Uterus (tissue), 4 donors: ENCODE data around the gene HOXB5. TPM values are rescaled to one million over a fixed set of nuclear protein-coding genes. Genes with fewer than 3 reads are reported as not detected.

Experiments
- DNase-seq, 2 donors: peaks; one replicate each; pipeline ENCODE4 v3.0.0-alpha.2; 2019 to 2020
- H3K27ac ChIP-seq, 2 donors: fragments of 200-600 bp; sonication (generic); 1 replicate in 1 of 2; 2 replicates in 1 of 2; pipeline ENCODE4 v1.5.1; 2016 to 2018
- H3K27me3 ChIP-seq, 2 donors: fragments of 200-600 bp; sonication (generic); one replicate each; pipeline ENCODE4 v1.5.1; 2018 to 2019; ENCODE audit warnings: control low read depth in 1 of 2
- H3K36me3 ChIP-seq, 2 donors: fragments of 200-600 bp; sonication (generic); one replicate each; pipeline ENCODE4 v1.5.1; 2019; ENCODE audit warnings: control low read depth in 1 of 2
- H3K4me1 ChIP-seq, 2 donors: fragments of 200-600 bp; sonication (generic); one replicate each; pipeline ENCODE4 v1.5.1; 2018 to 2019; ENCODE audit warnings: control low read depth in 1 of 2
- H3K4me3 ChIP-seq, 2 donors: fragments of 200-600 bp; sonication (generic); 1 replicate in 1 of 2; 2 replicates in 1 of 2; pipeline ENCODE4 v1.5.1; 2018 to 2019; ENCODE audit warnings: mild to moderate bottlenecking in 1 of 2
- H3K9me3 ChIP-seq, 2 donors: fragments of 200-600 bp; sonication (generic); one replicate each; pipeline ENCODE4 v1.5.1; 2019; ENCODE audit warnings: control low read depth in 1 of 2
- CTCF ChIP-seq, 4 experiments: fragments of 200-600 bp in 2 of 4; fragments of 450-650 bp in 2 of 4; sonication (generic) in 2 of 4; IDR thresholded peaks; one replicate each; pipeline ENCODE4 v1.5.1; 2016 to 2019; ENCODE audit warnings: antibody characterized with exemption in 4 of 4, mild to moderate bottlenecking in 2 of 4, moderate library complexity in 1 of 4
- POLR2A ChIP-seq, 2 donors: fragments of 450-650 bp; IDR thresholded peaks; one replicate each; pipeline ENCODE4 v1.6.1; 2016; ENCODE audit warnings: antibody characterized with exemption in 2 of 2, mild to moderate bottlenecking in 1 of 2, moderate library complexity in 1 of 2
- intact Hi-C: fragments of 100-400 bp; cut with DNase I; formaldehyde crosslinking; loops from one replicate; pipeline ENCODE4 v1.15.1; 2023; ENCODE audit warnings: low total_unique reads
- microRNA counts, 2 donors: library from miRNA; unstranded; fragments of <30 nt; microRNA quantifications; one replicate each; lab custom pipeline; 2016 to 2017
- microRNA-seq: library from miRNA; unstranded; fragments of <30 nt; microRNA quantifications from one replicate; pipeline ENCODE4, GENCODE V29; 2016; ENCODE audit warnings: borderline microRNAs expressed, borderline replicate concordance
- small RNA-seq: library from RNA; depleted of rRNA; stranded (forward); fragments of <200 nt; gene quantifications from one replicate; pipeline ENCODE3, GENCODE V24; 2016
- total RNA-seq, 4 donors: library from RNA; depleted of rRNA in 3 of 4; stranded (reverse); fragments of >200 nt in 3 of 4; gene quantifications; one replicate each; pipeline versions ENCODE4 v1.1.0 to v1.2.4, GENCODE V29; 2014 to 2023
- donor health status: DM: yes; HTN: yes; CAD: no.

The HOXB5 gene
- total RNA-seq, 4 donors from 2014 or later: 0.55 to 2.5 (median 0.59) TPM; not detected in 1

GRCh38 chr17:48542114-48542656, 51.4 kb downstream of the HOXB5 start:
- Histone ChIP-seq H3K9me3 (no peaks in the 10 kb centered on the region), H3K4me1 (peaks cover 10 to 12% of the 10 kb centered on the region in 2 donors), H3K4me3 (peak overlapping the region; percentile 55 to 64), H3K27me3 (no peaks in the 10 kb centered on the region), H3K36me3 (no peaks in the 10 kb centered on the region), H3K27ac (peak overlapping the region; percentile 93 to 97)
- TF ChIP-seq CTCF (IDR thresholded peaks at IDR 0.05) (no peak), POLR2A (IDR thresholded peaks at IDR 0.05) (no peak)
- peak in 1 of 2 donors; percentile 32 for DNase-seq
- intact Hi-C loops: no loop called here

DNA sequence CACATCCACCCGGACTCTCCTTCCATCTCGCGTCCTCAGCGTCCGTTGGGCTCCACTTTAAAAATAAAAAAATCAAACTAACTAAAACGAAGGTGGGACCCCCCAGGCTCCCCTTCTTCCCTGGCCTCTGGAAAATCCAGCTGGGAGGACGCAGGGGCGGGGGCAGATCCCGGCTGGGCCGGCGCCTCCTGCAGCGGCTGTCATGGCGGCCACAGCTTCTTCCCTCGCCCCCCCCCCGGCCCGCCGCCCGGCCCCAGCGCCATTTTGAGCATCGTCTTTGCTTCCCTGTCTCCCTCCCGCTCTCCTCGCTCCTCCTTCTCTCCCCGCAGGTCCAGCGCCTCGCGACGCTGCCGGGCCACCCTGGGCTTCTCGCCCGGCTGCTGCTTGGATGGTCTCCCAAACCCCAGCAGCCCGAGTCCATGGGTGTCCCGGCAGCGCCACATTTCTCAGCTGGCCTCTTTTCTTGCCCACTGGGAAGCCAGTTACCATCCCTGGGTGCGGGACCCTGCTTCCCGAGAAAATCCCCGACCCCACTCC, 51.9 kb downstream of the HOXB5 start:
- Histone ChIP-seq H3K27me3 (no peaks in the 10 kb centered on the region), H3K9me3 (no peaks in the 10 kb centered on the region), H3K27ac (peak overlapping the region; percentile 93 to 97), H3K36me3 (no peaks in the 10 kb centered on the region), H3K4me3 (peak overlapping the region; percentile 55 to 64), H3K4me1 (peaks cover 10 to 12% of the 10 kb centered on the region in 2 donors)
- TF ChIP-seq CTCF (IDR thresholded peaks at IDR 0.05) (no peak), POLR2A (IDR thresholded peaks at IDR 0.05) (peak in 1 of 2 donors; percentile 8)
- intact Hi-C loops: no loop called here
- peak; percentile 57 to 83 for DNase-seq

MicroRNAs within 50 kb of the gene (microRNA counts, 767-probe panel; counts per million panel counts)
- microRNA hsa-miR-10a-5p (lab: Ali Mortazavi, UCI): 6,239 to 6,442 counts per million in 2 donors

Small RNA genes lying within 50 kb of the gene (microRNA-seq; reads per million reads assigned to microRNA genes)
- gene MIR196A1: 13.7 reads per million, percentile 26 among the genes with 10 or more reads in this experiment

Small RNA genes lying within 50 kb of the gene (small RNA-seq; reads per million reads assigned to genes)
- not detected for gene MIR196A1

Other genes with a start within 250 kb of the HOXB5 start
- gene SKAP1, start 163.6 kb downstream of the HOXB5 start, total RNA-seq: 1 to 10 TPM in 2 of 4 donors, under 1 TPM in 1, not detected in 1; 0.51 to 2.4 (median 1.9) TPM
- not detected for gene HOXB1, start 62.8 kb downstream of the HOXB5 start, total RNA-seq
- gene HOXB2, start 48.7 kb downstream of the HOXB5 start, total RNA-seq: 10 to 100 TPM in 3 of 4 donors, 1 to 10 TPM in 1; 4.6 to 24.4 (median 17.4) TPM
- 1 to 10 TPM in 2 of 4 donors, under 1 TPM in 1, not detected in 1; 0.88 to 6.9 (median 5.5) TPM for gene HOXB4, start 15.4 kb downstream of the HOXB5 start, total RNA-seq
- 10 to 100 TPM; 10.6 to 30.0 (median 18.0) TPM for gene HOXB3, start 3.5 kb downstream of the HOXB5 start, total RNA-seq
- gene HOXB6, start 11.2 kb upstream of the HOXB5 start, total RNA-seq: 10 to 100 TPM in 1 of 4 donors, 1 to 10 TPM in 1, under 1 TPM in 1, not detected in 1; 0.88 to 18.2 (median 7.3) TPM
- 1 to 10 TPM in 3 of 4 donors, not detected in 1; 1.0 to 6.9 (median 3.5) TPM for gene HOXB7, start 17.2 kb upstream of the HOXB5 start, total RNA-seq
- gene HOXB8, start 21.5 kb upstream of the HOXB5 start, total RNA-seq: 1 to 10 TPM in 2 of 4 donors, under 1 TPM in 1, not detected in 1; 0.29 to 9.5 (median 1.9) TPM
- gene HOXB9, start 32.6 kb upstream of the HOXB5 start, total RNA-seq: 1 to 10 TPM in 1 of 4 donors, under 1 TPM in 1, not detected in 2; 0.43 to 1.0 TPM
- gene PRAC1, start 128.7 kb upstream of the HOXB5 start, total RNA-seq: not detected
- not detected for gene PRAC2, start 129.4 kb upstream of the HOXB5 start, total RNA-seq
- not detected for gene HOXB13, start 135.0 kb upstream of the HOXB5 start, total RNA-seq
- under 1 TPM in 2 of 4 donors, not detected in 2; 0.41 to 0.91 TPM for gene TTLL6, start 223.4 kb upstream of the HOXB5 start, total RNA-seq
- gene CALCOCO2, start 237.3 kb upstream of the HOXB5 start, total RNA-seq: 100 to 1,000 TPM in 2 of 4 donors, 10 to 100 TPM in 2; 40.9 to 318 (median 118) TPM